ENCODE data around the gene CRKL.
A peak's percentile ranks its signal among the peaks of the same experiment; 100 is the strongest.
"Not testable (repeated sequence)": the region's sequence is repeated elsewhere in the genome, so short reads cannot be mapped to it uniquely, and the experiment has no call there.

CRKL gene

GRCh38 chr22:20935049-20935448 lies 17.8 kb downstream of the CRKL start:
- DNase-seq: not testable (repeated sequence)

GRCh38 chr22:20935780-20936539 lies 18.8 kb downstream of the CRKL start:
- not testable (repeated sequence) for DNase-seq

DNA sequence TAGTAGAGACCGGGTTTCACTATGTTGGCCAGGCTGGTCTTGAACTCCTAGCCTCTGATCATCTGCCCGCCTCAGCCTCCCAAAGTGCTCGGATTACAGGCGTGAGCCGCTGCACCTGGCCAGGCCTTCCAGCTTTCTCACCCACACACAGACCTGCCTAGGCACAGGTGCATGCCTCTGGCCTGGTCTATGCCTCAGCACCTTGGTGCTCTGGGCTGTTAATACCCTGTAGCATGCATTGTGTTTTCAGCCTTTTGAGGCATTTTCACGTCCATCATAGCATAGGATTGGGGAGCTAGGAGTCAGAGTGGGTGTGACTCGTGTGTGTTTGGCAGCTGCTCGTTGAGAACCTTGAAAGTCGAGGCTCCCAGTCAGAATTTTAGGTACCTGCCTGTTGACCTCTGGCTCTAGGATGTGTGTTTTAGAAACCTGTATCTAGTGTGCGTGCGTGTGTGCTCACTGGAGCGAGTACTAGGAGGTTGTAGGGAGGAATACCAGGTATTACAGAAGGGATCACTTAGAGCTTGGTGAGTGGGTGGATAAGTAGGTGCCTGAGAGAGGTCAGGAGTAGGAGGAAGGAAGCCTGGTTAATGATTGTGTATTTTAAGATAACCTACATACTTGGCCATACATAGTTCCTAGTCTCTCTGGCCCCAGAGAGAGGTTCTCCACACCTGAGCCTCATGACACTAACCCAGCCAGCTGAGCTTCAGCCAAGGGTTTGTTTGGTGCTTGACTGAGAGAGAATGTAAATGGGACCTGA lies 20.0 kb downstream of the CRKL start:
- no peak for DNase-seq

- DNase-seq: no peak
Measured at GRCh38 chr22:20937794-20938671, 20.8 kb downstream of the CRKL start.

DNA sequence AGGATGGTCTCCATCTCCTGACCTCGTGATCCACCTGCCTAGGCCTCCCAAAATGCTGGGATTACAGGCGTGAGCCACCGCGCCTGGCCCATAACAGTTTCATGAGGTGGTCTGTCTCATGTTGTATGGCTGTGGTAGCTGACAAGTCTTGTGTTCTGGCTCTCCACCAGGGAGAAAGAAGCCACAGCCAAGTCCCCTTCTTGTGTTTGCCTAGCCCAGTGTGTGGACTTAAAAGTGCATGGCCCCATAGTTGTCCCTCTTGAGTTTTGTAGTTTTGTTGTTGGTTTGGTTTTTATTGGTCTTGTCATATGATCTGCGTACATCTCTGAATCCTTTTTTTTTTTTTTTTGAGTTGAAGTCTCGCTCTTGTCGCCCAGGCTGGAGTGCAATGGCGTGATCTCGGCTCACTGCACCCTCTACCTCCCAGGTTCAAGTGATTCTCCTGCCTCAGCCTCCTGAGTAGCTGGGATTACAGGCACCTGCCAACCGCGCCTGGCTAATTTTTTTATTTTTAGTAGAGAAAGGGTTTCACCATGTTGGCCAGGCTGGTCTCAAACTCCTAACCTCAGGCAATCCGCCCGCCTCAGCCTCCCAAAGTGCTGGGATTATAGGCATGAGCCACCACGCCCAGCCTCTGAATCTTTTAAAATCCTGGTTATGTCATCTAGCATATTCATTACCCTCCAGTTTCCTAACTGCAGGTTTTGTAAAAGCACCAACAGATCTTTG lies 22.4 kb downstream of the CRKL start:
- DNase-seq: not testable (repeated sequence)

DNA sequence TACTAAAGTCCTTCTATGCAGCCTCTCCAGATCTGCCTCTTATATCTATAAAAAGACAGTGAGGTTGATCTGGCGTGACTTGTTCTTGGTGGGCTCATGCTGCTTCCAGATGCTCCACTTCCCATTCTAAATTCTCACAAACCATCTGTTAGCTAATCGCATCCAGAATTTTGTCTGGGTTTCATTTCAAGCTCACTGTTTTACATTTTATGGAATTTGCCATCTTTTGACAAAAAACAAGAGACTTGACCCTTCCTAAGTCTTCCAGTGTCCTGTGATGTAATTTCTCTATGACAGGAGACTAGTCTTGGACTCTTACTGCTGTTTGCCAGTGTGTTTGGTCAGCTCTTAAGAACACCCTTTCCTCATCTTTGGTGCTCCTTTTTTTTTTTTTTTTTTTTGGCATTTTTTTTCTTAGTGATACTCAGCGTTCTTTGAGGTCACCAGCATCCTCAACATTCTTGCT lies 23.0 kb downstream of the CRKL start:
- DNase-seq: no peak

DNA sequence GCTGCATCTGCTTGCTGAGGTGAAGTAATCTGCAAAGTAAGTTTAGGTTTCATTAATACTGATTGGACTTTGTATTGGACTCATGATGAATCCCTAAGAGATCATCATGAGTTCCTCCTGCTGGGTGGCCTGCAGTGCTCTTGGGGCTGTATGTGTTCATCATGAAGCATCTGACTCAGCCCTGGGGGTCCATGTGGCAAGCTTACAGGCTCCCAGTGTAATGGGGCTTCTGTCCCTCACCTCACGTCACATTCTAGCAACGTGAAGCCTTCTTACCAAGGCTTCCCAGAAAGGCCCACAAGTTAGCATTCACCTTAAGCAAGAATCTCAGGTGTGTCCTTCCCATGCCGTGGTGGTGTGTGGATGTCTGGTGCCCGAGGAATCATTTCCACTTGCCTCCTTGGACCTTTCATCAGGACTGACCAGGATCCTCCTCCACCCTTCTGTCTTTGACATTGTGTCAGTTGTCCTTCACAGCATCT lies 23.7 kb downstream of the CRKL start:
- no peak for DNase-seq

DNA sequence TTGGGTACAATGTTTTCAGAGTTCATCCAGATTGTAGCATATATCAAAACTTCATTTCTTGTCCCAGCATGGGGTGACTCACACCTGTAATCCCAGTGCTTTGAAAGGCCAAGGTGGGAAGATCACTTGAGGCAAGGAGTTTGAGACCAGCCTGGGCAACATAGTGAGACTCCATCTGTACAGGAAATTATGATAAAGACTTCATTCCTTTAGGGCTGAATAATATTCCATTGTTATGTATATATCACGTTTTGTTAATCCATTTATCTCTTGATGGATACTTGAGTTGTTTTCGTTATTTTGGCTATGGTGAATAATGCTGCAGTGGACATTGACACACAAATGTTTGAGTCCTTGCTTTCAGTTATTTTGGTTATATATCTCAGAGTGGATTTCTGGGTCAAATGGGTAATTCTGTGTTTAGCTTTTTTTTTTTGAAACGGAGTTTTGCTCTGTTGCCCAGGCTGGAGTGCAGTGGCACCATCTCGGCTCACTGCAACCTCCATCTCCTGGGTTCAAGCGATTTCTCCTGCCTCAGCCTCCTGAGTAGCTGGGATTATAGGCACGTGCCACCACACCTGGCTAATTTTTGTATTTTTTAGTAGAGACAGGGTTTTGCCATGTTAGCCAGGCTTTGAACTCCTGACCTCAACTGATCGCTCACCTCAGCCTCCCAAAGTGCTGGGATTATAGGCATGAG lies 25.1 kb downstream of the CRKL start:
- DNase-seq: not testable (repeated sequence)

- DNase-seq: no peak
Measured at GRCh38 chr22:20943104-20943933, 26.1 kb downstream of the CRKL start.

DNA sequence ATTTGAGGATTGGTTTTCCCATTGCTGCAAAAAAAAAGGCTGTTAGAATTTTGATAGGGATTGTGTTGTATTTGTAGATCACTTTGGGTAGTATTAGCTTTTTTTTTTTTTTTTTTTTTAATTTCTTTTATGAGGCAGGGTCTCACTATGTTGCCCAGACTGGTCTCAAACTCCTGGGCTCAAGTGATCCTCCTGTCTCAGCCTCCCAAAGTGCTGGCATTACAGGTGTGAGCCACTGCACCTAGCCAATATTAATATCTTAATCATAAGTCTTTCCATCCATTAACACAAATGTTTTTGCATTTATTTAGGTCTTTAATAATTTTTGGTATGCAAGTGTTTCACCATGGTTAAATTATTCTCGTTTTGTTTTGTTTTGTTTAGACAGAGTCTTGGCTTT lies 26.8 kb downstream of the CRKL start:
- DNase-seq: no peak

- DNase-seq: no peak
Measured at GRCh38 chr22:20945578-20945934, 28.3 kb downstream of the CRKL start.

GRCh38 chr22:20946080-20946986 lies 29.1 kb downstream of the CRKL start:
- DNase-seq: peak; percentile 22

DNA sequence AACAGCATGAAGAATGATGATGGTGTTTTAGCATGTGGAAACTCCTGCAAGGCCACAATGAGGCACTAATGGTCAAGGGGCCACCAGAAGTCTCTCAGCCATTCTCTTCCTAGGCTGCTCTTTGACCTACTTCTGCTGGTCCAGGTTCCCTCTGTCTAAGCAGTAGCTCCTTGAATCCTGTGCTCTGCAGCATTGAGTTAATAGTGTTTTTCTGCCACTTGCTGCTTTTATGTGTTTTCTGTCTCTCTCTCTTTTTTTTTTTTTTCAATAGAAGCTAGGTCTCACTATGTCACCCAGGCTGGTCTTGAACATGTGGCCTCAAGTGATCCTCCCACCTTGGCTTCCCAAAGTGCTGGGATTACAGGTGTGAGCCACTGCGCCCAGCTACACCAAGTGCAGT lies 29.8 kb downstream of the CRKL start:
- no peak for DNase-seq

- DNase-seq: no peak
Measured at GRCh38 chr22:20948450-20948849, 31.2 kb downstream of the CRKL start.

DNA sequence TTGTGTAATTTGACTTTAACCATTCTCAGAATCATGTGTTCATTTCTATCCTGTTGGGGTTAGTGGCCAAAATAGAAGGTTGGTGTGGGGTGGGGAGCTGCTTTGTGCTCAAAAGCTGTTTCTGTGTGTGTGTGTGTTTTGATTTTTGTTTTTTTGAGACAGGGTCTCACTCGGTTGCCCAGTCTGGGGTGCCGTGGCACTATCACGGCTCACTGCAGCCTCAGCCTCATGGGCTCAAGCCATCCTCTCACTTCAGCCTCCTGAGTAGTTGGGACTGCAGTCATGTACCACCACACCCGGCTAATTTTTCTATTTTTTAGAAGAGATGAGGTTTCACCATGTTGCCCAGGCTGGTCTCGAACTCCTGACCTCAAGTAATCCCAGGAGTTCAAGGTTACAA lies 31.8 kb downstream of the CRKL start:
- DNase-seq: no peak

- no peak for DNase-seq
Measured at GRCh38 chr22:20949698-20950183, 32.5 kb downstream of the CRKL start.

GRCh38 chr22:20951151-20951931 lies 34.1 kb downstream of the CRKL start:
- no peak for DNase-seq

GRCh38 chr22:20951932-20952380 lies 34.7 kb downstream of the CRKL start:
- DNase-seq: no peak

Measured in HCEC 1CT (cell line).